Skeletal muscle cell (primary cell): ENCODE data around the gene NR4A1.
A peak's percentile ranks its signal among the peaks of the same experiment; 100 is the strongest.

Experiments
- DNase-seq: peaks from one replicate; pipeline ENCODE4 v3.0.0-alpha.2; 2010; ENCODE audit warnings: low read depth
- H3K4me3 ChIP-seq: 2 replicates; pipeline ENCODE4 v1.5.1; 2011; ENCODE audit warnings: low read depth, mild to moderate bottlenecking, control low read depth, low read length, moderate library complexity

NR4A1 gene

DNA sequence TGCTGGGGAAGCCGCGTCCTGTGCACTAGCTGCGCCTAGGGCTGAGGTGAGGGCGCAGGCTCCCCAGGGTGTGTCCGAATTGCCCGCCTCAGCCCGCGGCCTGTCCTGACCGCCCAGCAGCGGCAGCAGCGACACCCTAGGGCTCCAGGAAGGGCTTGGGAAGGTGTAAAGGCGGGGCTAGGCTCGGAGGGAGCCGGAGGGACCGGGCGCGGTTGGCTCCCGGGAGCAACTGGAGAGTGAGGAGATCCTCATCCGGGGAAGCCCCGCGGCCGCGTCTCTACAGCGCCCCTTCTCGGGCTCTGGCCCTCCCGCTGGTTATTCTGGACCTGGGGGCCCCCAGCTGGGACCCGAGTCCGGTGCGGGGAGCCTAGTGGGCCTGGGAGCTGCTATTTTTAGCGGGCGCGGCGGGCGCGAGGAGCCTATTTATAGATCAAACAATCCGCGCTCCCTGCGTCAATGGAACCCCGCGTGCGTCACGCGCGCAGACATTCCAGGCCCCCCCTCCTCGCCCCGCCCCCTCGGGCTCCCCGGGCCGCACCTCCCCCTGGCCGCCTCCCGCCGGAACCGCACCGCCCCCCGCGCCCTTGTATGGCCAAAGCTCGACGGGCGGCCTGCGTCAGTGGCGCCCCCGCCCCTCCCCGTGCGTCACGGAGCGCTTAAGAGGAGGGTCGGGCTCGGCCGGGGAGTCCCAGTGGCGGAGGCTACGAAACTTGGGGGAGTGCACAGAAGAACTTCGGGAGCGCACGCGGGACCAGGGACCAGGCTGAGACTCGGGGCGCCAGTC, at the start of gene NR4A1:
Gene NR4A1 (plus strand): TSS at position 685 of the 784 bp plus-strand sequence. CDS start 2,887 bp downstream, outside the sequence.
- H3K4me3 ChIP-seq = peak within 1 kb of the TSS; percentile 62
- peak; percentile 86 for DNase-seq

DNA sequence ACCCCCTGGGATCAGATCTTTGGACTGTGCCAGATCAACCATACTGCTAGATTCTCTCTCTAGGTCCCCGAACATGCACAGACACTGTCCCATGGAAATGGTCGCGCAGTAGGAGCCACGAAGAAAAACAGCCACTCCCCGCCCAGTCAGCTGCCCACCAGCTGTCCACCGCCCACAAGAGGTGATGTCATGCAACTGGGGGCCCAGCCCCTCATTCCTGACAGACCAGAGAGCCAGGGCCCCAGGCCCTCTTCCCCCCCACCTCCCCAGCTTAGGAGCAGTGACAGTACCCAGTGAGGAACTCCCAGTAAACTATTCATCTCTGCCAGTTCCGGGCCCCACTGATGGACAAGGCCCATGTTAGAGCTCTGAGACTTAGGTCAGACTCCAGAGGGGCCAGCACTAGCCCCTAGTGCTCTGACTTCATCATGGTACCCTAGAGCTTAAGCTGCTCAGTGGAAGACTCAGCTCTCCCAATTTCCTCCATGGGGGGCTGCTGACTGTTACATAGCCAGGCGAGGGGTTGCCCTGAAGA, 48.2 kb upstream of the NR4A1 start:
- DNase-seq = no peak
- no peak overlapping the region for H3K4me3 ChIP-seq

DNA sequence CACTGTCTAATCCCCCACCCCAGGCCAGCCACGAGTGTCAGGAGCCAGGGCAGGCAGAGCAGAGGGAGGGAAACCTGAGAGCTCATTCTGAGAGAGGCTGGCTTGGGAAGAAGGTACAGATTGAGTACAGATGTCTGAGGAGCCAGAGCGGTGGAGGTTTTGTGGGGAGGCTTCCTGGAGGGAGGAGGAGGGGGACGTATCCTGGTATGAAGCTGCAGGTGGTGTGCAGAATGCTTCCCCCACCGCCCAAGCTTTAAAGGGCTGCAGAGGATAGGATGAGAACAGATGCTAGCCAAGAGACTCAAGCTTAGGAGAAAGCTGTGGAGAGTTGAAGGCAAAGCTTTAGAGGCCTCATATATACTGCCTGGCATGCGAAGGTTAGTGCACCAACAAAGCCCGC, 47.7 kb upstream of the NR4A1 start:
- no peak for DNase-seq
- no peak overlapping the region for H3K4me3 ChIP-seq

DNA sequence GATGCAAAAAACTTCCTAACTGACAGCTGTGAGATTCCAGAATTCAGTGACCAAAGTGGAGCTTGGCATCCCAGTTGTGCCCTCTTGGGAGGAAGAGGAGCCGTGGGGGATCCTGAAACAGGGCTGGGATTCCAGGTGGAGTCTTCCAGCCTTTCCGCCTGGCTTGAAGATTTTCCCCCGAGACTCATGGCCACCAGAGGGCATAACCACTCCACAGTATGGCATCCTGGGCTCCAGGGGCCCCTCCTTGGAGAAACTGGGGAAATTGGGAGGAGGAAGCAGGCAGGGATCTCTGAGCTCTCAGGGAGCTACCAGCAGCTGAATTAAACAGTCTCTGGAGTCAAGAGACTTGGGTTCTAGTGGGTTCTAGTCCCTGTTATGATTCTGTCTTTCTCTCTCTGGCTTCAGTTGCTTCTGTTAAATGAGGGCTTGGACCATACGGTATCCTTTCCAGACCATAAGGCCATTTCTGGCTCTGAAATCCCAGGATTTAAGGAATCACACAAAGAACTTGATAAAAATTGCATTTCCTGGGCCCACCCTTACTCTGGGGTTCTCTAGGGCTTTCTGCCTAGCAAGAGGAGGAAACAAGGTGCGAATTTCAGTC, 47.1 kb upstream of the NR4A1 start:
- H3K4me3 ChIP-seq = no peak overlapping the region
- DNase-seq = no peak

DNA sequence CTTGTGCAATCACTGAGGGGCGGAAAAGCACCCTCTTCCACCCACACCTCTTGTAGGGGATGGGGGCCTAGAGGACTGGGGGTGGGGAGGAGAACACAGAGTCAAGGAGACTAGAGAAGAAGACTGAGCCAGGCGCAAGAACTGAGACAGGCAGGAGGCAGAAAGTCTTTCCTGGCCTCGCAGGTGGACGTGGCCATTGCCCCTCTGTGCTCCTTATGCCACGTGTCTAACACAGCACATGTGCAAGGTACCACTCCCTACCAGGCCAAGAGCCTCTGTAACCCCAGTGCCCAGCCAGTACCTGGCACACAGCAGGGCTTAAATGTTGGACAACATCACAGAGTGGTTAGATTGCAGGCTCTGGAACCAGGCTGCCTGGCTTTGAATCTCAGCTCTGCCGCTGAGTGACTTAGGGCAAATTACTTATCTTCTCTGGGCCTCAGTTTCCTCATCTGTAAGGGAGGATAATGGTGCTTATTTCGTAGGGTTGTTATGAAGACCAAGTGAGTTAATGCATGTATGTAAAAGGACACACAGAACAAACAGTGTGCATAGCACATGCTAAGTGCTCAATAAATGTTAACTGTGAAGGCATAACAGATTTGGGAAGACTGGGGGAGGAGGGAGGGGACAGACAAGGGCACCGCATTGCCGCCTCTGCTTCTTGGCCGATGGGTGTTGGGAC, 45.9 kb upstream of the NR4A1 start:
- DNase-seq = no peak
- H3K4me3 ChIP-seq = no peak overlapping the region

DNA sequence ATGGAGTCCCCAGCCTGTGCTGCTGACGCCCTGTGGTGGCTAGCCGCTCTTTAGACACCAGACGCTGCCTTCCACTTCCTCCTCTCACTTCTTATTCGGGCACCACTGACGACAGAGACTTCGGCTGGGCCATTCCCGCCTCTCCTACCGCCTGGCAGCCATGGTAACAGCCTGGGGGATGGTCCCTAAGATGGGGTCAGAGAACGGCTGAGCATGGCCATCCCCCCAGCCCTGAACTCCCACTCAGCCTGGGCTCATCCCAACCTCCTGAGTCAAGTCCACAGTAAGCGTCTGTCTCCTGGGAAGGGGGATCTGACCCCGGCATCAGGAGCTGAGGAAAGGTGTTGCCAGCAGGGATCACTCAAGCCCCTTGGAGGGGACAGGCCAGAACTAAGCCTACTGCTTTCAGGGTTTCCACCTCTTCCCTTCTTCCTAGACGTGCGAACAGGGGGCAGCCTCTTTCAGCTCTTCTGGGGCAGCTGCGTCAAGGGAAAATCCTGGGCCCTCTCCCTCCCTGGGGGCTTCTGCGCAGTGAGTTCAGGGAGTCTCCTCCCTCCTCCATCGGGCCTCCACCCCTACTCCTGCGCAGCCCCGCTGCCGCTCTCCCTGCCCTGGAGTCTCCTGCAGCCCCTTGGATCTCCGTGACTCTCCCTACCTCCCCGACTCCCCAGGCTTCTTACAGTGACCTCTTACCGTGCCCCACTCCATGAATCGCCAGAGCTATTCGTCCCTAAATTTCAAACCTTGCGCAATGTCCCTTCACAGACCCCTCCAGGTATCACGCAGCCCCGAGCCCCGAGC, 45.1 kb upstream of the NR4A1 start:
- H3K4me3 ChIP-seq = peak overlapping the region; percentile 63
- no peak for DNase-seq

DNA sequence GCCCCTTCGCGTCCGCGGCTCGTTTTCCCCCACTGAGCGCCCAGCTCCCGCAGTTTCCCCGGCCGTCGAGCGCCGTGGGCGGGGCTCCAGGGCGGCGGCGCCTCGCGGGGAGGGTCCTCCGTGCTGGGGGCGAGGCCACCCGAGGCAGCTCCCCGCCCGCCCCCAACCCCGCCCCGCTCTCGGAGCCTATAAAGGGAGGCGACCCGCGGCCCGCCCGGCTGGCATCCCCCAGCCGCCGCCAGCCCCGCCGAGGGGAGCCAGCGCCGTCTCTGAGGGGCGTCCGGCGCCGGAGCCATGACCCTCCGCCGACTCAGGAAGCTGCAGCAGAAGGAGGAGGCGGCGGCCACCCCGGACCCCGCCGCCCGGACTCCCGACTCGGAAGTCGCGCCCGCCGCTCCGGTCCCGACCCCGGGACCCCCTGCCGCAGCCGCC, 44.5 kb upstream of the NR4A1 start, which contains the start of gene TAMALIN:
Gene TAMALIN (plus strand): TSS at position 221 of the 432 bp plus-strand sequence. CDS start 74 bp downstream, at position 295.
- DNase-seq = no peak
- peak within 1 kb of the TSS; percentile 63 for H3K4me3 ChIP-seq

DNA sequence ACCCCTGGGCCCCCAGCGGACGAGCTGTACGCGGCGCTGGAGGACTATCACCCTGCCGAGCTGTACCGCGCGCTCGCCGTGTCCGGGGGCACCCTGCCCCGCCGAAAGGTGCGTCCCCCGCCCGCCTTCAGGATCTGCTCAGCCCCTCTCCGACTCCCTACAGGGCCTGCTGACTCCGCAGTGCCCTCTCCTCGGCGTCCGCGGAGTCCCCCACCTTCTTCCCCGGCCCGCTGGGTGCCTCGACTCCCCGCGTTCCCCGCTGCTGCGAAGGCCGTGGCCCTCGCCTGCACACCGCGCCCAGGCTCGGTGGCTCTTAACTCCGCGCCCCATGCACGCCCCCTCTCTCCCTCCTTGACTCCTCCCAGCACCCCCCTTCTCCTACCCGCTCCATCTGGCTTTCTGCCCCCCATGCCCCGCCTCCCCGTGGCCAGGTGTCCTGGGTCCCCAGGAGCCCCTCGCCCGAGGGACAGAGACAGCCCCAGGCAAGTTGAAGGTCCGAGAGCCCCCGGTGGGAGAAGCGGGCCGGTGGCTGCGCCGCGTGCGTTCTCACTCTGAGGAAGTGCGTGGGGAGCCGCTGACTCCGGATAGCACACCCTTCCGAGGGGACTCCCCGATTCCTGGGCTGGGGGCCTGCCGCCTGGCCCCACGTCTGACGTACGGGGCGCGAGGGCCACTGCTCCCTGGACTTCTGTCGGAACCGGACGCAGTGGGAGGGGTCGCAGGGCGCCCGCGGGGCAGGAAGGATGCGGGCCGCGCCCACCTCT, 43.9 kb upstream of the NR4A1 start:
- H3K4me3 ChIP-seq = peak overlapping the region; percentile 63
- DNase-seq = no peak

DNA sequence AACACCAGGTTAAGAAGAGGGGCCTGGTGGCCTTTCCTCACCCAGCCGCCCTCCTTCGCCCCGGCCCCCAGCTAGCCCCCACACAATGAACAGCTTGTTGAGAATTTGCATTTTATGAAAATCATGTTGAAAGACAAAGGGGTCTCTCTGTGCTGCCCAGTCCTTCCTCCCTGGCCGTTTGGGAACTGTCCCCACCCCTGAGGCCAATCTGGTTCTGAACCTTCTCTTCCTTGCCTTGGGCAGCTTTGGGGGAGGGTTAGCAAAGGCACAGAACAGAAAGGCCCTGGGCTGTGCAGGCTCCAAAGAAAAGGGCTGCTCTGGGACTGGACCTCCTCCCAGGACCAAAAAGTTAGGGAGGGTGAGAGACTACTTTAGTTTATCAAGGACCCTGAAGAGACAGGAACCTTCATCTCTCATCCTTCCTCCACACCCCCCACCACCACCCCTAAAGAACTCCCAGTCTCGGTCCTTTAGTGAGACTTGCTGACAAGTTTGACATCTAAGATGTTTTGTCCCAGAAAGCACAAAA, 43.2 kb upstream of the NR4A1 start:
- DNase-seq = no peak
- peak overlapping the region; percentile 63 for H3K4me3 ChIP-seq

DNA sequence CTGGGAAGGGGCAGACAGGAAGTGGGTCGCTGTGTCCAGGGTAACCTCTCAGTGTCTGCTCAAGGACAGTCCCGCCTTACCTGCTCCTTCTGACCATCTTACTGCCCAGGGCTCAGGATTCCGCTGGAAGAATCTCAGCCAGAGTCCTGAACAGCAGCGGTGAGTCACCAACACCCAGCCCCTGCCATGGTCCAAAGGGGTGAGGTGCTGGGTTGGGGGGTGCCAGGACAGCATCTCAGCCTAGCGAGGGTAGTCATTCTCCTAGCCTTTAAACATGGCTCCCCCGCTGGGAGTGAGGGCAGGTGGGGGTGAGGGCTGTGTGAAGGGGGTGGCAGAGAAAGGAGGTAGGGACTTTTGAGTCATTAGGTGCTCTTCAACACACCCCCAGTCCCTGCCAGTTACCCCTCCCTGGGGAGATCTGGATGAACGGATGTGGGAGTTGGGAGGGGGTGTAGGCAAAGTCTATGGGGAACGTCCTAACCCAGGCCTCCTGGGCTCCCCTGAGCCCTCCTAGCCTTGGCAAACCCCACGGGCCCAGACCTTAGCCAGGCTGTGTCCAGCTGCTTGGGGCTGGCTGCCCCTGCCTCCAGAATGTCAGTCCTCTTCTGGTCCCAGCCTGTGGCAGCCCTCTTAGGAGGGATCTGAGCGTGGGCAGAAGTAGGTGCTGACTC, 42.0 kb upstream of the NR4A1 start:
- no peak for DNase-seq
- no peak overlapping the region for H3K4me3 ChIP-seq

DNA sequence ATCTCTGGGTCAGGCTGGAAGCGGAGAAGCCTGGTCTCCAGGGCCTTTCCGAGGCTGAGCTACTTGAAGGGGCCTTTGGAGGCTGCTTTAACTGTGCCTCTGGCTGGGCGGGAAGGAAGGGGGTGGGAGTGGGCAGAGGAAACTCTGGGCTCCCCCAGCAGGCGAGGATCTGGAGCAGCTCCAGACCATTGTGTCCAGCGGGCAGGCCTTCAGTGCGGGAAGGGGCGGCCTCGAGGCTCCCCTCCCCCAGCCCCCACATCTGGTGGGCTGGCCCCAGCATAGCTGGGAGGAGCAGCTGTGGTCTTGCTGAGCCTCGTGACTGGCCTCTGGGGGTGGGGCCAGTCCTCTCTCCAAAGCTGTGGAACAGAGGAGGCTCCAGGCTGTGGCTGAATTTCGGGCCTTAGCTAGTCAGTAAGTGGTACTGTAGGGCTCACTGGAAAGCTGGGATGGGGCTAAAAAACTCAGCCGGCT, 41.1 kb upstream of the NR4A1 start:
- DNase-seq = peak; percentile 76
- H3K4me3 ChIP-seq = peak overlapping the region; percentile 13

DNA sequence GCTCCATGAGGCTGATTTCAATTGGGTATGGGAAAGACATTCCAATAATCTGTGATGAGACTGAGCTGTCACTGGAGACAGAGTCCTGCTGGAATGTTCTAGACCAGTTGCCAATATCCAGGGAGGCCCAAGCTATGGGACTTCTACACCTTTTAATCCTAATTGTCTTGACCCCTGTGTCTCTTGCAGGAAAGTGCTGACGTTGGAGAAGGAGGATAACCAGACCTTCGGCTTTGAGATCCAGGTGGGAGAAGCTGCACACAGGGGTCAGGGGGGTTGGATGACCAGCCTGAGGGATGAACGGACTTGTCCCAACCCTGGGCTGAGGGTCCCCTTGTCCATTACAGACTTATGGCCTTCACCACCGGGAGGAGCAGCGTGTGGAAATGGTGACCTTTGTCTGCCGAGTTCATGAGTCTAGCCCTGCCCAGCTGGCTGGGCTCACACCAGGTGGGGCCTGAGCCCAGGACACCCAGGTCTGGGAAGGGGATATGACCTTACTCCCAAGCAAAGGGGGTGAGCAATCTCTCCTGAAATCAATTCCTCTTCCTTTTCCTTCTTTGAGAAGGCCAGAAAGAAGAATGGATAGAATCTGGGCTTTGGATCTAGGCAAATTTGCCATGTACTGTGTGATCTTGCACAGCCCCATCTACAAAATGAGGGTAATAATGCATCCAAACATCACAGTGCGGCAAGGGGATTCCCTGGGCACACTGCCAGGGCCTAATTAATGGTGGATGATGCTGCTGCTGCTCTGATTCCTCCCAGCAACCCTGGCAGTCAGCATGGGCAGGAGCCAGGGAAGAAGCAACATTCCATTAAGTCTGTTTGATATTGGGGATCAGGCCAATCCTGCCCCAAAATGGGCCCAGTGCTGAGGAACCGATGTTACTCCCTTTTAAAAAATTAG, 40.3 kb upstream of the NR4A1 start:
- DNase-seq = no peak
- H3K4me3 ChIP-seq = peak overlapping the region; percentile 13

DNA sequence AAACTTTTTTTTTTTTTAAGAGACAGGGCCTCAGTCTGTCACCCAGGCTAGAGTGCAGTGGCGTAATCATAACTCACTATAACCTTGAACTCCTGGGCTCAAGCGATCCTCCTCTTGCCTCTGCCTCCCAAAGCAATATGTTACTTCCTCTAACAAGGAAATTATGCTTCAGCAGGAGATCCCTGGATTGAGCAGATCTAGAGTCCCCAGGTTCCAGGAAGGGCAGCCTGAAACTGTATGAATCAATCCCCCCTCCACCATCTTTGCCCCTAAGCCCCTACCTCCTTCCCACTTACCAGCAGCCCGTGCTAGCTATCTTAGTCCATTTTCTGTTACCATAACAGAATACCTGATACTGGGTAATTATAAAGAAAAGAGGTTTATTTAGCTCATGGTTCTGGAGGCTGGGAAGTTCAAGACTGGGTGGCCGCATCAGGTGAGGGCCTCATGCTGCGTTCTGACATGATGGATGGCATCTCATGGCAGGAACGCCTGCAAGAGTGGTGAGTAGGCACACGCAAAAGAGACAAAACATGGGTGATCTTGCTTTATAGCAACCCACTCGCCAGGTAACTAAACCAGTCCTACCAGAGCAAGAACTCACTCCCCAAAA, 39.5 kb upstream of the NR4A1 start:
- no peak overlapping the region for H3K4me3 ChIP-seq
- DNase-seq = no peak

DNA sequence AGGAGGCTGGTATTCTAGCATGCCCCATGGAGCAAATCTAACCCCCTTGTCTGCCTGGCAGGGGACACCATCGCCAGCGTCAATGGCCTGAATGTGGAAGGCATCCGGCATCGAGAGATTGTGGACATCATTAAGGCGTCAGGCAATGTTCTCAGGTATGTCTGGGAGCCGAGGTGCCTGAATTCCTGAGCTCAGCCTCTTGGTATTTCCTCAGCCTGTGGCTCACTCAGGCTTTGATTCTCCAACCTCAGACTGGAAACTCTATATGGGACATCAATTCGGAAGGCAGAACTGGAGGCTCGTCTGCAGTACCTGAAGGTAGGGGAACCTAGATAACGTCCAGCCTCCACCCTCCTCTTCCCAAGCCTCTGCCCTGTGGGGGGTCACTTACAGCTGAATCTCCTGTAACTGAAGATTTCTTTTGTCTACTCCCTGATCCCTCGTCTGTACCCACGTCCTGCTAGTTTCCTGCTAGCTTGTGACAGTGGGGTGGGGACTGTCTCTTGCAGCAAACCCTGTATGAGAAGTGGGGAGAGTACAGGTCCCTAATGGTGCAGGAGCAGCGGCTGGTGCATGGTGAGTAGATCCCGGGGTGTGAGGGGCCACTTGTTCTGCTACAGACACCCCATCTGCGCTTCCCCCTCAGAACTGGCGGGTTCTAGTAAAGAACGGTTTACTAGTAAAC, 37.5 kb upstream of the NR4A1 start:
- DNase-seq = no peak

DNA sequence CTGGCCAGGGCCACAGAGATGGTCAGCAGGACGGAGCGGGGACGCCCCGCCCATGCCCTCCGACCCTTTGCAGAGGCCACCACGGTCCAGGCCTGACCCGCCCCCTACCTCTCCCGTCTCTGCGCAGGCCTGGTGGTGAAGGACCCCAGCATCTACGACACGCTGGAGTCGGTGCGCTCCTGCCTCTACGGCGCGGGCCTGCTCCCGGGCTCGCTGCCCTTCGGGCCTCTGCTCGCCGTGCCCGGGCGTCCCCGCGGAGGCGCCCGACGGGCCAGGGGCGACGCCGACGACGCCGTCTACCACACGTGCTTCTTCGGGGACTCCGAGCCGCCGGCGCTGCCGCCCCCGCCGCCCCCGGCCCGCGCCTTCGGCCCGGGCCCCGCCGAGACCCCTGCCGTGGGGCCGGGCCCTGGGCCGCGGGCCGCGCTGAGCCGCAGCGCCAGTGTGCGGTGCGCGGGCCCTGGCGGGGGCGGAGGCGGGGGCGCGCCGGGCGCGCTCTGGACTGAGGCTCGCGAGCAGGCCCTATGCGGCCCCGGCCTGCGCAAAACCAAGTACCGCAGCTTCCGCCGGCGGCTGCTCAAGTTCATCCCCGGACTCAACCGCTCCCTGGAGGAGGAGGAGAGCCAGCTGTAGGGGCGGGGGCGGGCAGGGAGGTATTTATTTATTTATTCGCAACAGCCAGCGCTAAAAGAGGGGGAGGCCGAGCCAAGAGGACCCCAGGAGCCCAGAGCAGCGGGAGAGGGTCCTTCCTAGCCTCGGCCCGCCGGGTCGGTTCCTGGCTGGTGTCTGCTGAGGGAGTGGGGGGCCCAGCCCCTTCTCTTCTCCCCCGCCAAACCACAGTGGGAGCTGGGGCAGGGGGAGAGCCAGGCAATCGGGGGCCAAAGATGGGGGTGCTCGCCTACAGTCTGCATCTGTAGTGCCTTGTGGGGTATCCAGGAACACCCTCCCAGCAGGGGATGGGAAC, 36.4 kb upstream of the NR4A1 start:
- H3K4me3 ChIP-seq = no peak overlapping the region
- DNase-seq = no peak

More for the DNA sequence above, 37.5 kb upstream of the NR4A1 start:
- H3K4me3 ChIP-seq = no peak overlapping the region
